Left hindlimb (tissue), 1 donor: ENCODE data around the gene A1BG.
"Not testable (repeated sequence)": the region's sequence is repeated elsewhere in the genome, so short reads cannot be mapped to it uniquely, and the experiment has no call there.

Experiments
- DNase-seq: peaks from one replicate; pipeline ENCODE4 v3.0.0-alpha.2; 2018

The A1BG gene

DNA sequence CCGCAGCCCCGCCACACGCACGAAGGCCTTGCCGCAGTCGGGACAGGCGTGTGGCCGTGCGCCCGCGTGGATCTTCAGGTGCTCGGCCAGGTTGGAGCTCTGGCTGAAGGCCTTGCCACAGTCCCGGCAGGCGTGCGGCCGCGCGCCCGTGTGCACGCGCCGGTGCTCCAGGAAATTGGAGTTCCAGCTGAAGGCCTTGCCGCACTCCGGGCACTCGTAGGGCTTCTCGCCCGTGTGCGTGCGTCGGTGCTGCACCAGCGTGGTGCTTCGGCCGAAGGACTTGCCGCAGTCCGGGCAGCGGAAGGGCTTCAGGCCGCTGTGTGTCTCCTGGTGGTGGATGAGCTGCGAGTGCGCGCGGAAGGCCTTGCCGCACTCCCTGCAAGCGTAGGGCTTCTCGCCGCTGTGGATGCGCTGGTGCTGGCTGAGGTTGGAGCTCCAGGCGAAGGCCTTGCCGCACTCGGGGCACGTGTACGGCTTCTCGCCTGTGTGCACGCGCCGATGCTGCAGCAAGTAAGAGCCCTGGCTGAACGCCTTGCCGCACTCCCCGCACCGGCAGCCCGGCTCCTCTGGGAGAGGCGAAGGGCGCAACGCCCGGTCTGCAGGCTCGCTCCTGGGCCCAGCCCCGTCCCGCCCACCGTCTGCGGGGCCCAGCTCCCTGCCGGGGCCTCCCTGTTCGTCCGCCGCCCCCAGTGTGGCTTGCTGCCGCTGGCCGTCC, 3.6 kb upstream of the A1BG start:
- peak; percentile 47 for DNase-seq

DNA sequence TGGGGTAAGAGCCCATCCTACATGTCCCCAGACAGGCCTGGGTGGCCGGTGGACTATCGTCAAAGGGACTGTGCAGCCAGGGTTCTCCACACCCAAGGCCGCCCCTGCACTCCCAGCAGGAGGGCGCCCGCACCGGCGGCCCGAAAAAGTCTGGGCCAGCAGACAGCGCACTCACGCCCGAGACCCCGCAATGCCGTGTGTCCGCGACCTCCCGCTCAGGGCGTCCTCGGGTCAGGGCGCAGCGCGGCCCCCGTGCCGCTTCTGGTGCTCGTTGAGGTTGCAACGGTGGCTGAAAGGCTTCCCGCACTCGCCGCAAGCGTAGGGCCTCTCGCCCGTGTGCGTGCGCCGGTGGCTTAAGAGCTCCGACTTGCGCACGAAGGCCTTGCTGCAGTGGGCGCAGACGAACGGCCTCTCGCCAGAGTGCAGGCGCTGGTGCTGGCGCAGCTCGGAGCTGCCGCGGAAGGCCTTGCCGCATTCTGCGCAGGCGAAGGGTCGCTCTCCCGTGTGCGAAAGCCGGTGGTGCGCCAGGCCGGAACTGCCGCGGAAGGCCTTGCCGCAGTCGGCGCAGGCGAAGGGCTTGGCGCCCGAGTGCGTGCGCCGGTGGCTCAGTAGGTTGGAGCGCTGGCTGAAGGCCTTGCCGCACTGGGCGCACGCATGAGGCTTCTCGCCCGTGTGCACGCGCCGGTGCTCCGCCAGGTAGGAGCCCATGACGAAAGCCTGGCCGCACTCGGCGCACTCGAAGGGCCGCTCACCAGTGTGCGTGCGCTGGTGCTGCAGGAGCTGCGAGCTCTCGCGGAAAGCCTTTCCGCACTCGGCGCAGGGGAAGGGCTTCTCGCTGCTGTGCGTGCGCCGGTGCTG, 2.8 kb upstream of the A1BG start:
- DNase-seq, result peak; percentile 44

DNA sequence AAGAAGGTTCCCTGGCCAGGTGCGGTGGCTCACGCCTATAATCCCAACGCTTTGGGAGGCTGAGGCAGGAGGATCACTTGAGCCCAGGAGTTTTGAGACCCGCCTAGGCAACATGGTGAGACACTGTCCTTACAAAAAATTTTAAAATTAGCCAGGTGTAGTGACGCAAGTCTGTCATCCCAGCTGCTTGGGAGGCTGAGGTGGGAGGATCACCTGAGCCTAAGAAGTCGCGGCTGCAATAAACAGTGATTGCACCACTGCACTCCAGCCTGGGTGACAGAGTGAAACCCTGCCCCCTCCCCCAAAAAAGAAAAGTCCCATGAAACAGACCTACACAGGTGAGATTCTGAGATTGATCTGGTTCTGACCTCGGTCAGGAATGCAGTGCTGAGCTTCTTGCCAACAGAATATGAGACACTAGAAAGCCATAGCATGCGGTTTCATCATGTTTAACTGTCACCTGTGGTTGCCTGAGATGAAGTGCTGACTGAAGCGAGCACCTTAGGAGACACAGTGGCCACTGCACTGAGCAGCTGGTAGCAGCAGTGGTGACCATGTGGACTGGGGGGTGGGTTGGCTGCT, 2.0 kb upstream of the A1BG start:
- peak; percentile 14 for DNase-seq

DNA sequence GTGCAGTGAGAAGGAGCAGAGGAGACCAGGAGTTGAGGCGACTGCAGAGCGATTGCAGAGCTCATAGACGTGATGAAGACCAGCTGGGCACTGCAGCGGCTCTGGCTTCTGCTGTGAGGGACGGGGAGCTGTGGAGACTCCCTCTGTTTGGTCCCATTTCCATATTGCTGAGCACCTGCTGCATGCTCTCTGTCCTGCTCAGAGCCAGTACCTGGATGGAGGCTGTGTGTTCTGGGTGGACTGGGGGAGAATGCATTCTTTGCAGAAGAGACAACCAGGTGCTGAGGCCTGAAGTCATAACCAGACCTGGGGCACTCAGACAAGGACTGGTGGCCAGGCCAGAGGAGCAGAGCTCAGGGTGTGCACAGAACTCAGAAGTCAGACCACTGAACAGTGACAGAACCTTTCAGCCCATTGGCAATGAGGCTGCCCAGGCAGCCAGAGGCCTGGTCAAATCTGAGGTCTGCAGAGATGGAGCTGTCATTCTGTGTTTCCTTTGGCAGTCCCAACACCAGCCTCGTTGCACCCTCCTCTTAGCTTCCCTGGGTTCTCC, 1.3 kb upstream of the A1BG start:
- DNase-seq, result no peak

DNA sequence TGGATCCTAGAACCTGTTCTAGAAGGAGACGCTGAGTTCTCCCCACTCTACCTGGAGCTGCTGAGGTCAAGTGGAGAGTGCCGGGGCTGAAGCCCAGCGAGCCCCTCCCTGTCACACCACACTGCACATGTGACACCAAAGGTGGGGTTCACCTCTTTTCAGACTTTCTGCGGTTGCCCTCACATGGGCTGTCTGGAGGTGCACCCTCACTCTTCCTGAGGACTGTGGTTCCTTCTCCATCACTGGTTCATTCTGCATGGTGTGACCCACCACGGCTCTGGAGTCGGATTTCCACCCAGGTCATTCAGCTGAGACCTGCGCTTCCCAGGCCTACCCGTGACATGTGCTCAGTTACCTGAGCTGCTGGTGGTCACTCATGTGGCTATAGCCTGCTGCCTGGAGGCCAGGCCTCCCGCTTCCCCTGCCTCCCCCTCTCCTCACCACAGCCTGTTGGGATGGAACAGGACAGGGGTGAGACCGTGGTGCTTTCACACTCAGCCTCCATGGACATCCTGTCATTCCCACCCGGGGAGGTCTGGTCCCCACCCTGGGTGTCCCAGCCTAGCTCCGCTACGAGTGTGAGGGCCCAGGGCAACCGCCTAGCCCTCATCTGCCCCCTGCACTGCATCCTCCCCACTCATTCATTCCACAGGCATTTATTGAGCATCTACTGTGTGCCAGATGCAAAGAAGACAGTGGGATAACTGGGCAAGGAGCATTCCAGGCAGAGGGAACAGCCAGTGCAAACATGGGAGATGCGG, 605 bp upstream of the A1BG start:
- peak; percentile 17 for DNase-seq

DNA sequence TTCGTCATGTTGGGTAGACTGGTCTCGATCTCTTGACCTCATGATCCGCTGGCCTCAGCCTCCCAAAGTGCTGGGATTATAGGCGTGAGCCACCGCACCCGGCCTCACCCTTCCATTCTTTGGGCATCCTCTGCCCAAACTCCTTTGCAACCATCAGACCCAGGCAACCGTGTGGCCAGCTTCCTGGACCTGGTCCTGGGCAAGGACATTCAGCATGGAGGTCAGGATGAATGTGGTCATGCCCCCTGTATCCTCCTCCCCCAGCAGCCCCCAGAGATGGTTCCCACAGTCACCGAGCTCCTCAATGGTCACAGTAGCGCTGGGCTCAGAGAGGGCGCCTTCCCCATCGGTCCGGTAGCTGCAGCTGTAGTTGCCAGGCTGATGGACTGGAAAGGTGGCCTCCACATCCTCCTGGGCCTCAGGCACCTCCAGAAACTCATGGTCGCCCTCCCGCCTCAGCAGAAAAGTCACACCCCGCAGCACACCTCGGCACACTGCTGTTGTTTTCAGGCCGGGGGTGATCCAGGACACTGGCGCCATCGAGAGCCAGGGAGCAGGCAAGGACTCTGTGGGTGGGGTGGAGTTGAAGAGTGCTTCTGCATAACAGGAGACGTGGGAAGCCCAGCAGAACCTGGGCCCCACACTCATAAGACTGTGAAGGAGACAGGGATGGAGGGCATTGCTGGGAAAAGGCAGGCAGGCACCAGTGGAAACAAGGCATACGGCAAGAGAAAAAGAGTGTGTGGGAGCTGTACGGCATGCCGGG, 1.1 kb downstream of the A1BG start:
- DNase-seq, result no peak

DNA sequence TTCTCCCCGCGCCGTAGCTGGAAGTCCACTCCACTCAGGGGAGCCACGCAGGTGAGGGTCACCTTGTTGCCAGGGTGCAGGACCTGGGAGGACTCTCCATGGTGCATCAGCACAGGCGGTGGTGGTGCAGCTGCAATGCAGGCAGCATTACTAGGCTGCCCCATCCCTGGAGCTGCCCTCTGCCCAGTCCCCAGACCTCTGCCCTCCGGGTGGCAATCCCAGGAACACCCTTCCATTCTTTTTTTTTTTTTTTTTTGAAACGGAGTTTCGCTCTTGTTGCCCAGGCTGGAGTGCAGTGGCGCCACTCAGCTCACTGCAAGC, 1.8 kb downstream of the A1BG start:
- no peak for DNase-seq

DNA sequence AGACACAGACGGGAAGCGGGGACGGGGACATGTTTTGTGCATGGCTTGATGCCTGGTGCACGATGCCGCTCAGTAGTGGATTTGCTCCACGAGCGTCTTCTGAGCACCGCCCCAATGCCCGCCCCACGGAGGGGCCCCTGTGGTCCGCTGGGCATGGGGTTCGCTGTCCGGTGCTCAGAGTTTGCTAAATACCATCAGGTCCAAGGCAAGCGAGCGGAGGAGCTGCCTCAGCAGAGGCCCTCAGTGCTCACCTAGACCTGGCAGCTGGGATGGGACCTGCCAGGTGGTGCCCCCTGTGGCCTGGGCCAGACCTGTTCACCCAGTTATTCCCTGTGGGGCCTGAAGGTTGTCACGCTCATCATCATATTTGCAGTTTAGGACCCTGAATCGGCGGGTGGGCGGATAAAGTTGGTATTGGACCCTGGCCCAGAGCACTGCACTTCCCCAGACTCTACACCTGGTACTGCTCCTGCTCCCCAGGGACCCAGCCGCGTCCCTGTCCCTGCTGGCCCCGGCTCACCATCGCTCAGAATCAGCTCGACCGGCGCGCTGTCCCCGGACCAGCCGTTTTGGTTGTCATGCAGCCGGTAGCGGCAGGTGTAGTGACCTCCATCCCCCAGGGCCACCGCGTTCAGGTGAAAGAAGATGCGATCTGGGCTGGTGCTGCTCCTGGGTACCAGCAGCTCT, 2.3 kb downstream of the A1BG start:
- no peak for DNase-seq

DNA sequence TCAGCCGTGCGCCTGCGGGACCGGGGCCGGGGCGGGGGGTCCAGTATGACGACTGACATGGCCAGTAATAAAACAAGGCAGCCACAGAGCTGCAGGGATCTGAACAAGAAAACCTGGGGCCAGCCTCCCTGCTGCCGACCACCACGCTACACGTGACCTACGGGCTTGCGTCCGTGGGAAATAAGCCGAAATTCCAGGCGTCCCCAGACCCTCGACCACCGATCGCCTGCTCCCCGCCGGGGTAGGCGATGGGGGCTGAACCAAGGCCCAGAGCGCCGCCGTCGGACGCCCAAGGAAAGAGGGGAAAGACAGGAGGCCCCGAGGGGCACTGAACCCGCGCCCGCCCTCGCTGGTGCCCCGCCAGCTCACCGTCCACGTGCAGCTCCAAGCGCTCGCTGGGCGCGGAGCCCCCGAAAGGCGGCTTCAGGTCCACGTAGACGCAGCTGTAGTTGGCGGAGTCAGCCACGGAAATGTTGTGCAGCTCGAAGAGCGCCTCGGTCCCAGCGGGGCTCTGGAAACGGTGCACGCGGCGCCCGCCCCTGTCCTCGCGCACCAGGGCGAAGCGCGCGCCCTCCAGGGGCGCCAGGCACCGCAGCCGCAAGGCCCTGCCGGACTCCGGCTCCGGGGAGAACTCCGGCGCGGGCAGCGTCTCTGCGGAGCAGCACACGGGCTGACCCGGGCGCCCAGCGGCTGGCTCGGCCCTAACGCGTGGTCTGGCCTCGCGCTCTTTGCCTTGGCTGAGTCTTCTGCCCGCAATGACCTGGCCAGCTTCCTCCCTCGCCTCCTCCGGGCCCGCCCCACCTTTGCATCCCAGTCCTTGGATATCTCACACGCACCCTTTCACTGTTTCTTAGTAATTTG, 3.1 kb downstream of the A1BG start:
- DNase-seq, result peak; percentile 38

DNA sequence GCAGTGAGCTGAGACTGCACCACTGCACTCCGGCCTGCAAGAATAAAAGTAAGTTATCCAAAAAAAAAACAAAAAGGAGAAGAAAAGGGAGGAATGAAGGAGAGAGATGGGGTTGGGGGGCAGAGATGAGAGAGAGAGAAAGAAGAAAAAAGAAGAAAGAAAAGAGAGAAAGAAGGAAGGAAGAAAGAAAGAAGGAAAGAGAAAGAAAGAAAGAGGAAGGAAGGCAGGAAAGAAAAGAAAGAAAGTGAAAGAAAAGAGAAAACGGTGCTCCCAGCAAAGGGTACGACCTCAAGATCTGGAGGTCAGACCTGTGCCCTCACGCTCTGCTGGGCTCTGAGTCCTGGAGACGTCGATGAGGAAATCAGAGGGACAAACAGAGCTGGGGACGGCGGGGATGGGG, 3.7 kb downstream of the A1BG start:
- no peak for DNase-seq

DNA sequence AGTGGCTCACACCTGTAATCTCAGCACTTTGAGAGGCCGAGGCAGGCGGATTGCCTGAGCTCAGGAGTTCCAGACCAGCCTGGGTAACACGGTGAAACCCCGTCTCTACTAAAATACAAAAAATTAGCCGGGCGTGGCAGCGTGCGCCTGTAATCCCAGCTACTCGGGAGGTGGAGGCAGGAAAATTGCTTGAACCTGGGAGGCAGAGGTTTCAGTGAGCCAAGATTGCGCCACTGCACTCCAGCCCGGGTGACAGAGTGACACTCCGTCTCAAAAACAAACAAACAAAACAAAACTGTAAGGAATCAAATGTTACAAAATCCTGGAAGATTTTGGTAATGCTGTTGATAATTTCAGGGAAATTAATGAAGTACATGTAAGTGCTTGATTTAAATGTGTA, 5.2 kb downstream of the A1BG start:
- not testable (repeated sequence) for DNase-seq

DNA sequence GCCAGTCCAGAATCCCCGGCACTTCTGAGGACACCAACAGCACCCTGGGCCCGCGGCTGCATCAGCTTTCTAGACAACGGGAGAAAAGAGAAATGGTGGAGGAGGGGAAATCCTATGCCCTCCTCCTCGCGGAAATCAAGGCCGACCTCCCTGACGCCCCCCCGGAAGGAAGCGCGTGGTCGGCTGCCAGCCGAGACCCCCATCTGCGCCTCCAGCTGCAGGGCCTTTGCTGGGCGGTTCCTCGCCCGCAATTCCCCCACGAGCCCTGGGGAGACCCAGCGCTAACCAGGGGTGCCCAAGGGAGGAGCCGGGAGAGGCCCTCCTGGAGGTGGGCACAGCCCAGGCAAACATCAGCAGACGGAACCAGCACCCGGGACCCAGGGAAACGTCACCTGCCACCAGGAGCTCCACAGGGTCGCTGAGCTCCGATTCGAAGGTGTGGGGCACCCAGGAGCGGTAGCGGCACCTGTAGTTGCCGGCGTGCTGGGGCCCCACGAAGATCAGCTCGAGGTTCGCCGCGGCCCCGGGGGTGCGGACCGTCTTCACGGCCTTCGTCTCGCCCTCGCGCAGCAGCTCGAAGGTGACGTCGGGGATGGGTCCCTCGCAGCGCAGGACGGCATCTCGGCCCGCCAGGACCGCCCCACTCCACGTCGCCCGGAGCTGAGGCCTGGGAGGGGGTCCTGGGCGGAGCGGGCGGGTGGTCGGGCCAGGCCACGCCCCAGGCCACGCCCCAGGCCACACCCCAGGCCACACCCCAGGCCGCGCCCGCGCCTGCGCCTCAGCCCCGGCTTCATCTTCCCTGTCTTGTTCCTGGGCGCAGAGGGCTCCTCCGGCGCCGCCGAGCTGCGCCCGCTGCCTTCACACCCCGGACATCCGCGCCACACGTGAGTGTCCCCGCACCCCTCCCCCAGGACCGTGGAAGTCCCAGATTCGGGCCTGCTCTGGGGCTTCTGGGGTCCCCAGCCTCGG, 6.0 kb downstream of the A1BG start:
- peak; percentile 64 for DNase-seq

DNA sequence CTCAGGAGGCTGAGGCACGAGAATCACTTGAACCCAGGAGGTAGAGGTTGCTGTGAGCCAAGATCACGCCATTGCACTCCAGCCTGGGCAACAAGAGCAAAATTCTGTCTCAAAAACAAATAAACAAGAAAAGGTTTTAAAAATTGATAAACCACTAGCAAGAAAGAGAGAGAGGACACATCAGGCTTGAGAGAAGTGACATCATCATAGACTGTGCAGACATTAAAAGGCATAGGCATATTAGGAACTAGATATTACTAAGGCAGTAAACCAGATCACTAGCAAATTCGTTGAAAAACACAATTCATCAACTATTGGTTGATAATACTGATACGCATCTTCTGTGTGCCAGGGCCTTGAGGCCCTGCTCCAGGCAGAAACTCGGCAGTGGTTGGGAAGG, 7.7 kb downstream of the A1BG start:
- no peak for DNase-seq

DNA sequence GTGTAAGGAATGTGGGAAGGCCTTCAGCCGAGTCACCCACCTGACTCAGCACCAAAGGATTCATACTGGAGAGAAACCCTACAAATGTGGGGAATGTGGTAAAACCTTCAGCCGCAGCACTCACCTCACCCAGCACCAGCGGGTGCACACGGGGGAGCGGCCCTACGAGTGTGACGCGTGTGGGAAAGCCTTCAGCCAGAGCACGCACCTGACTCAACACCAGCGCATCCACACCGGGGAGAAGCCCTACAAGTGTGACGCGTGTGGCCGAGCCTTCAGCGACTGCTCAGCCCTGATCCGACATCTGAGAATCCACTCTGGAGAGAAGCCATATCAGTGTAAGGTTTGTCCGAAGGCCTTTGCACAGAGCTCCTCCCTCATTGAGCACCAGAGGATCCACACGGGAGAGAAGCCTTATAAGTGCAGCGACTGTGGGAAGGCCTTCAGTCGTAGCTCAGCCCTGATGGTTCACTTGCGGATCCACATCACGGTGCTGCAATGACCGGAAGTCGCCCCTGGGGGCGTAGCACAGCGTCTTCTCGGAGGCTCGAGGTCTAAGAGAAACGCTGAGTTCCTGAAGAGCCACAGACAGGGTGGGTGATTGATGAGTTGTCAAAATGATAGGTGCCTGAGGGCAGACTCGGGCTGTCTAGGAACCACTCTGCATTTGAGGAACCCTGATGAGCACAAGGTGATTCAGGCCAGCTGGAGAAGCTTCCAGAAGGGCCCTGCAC, 14.3 kb downstream of the A1BG start:
- DNase-seq, result peak; percentile 10

DNA sequence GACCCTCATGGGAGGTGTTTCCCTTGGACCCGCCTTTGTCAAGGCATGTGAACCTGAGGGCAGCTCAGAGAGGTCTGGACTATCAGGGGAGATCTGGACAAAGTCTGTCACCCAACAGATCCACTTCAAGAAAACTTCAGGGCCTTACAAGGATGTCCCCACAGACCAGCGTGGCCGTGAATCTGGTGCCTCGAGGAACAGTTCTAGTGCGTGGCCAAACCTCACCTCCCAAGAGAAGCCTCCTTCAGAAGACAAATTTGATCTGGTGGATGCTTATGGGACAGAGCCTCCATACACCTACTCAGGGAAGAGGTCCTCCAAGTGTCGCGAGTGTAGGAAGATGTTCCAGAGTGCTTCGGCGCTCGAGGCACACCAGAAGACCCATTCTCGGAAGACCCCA, 15.0 kb downstream of the A1BG start:
- DNase-seq, result peak; percentile 10

DNA sequence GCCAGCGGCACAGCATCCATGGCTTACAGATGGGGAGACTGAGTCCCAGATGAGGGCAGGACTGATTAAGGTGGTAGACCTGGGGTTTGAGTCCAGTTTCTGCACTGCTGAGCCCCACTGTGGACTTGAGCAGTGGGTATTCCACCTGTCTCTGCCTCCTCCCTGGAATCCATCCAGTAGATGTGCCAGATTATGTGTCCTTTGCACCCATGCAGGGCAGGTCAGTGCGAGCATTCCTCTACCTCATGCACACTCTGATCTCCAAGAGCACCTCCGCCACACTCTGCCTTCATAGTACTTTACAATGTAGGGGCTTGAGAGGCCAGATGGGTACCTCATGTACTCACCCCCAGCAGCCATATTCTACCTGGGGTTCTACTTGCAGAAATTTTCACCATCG, 16.5 kb downstream of the A1BG start:
- DNase-seq, result peak; percentile 8

DNA sequence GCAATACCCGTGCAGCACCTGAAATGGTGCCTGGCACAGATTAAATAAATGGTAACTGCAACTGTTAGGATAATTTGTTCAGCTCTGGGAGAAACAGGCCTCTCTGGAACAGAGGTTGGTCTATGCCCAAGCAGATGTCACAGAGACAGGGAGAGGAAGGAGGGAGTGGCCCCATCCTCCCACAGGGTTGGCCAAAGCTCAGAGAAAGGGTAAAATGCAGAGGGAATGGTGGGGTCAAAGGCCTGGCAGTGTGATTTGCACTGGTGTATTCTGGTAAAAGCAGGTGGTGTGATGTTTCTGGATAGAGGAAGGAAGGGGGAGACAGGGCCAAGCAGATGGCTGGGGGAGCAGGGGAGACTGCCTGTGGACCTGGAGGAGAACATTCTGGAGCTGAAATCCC, 17.1 kb downstream of the A1BG start:
- no peak for DNase-seq

DNA sequence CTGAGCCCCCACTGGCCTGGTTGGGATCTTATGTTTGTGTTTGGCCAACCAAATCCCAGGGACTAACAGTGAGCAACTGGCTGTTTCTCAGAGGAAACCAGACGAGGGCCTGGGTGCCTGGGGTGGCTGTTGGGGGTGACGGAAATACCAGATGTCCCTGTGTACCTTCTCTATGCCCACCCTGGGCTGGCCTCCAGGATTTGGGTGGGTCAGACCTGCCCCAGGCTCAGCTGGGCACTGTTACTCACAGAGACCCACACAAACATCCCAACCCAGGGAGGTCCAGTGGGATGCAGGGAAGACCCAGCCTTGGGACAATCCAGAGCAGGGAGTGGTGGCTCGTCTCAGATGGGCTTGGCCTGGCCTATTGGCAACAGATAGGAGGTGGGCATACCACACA, 17.7 kb downstream of the A1BG start:
- no peak for DNase-seq
